ENCODE results near the gene RANBP9. TPM values are rescaled to one million over a fixed set of nuclear protein-coding genes. Genes with fewer than 3 reads are reported as not detected.

RANBP9 gene
- total RNA-seq, 1 experiment from 2014 or later: 25.8 TPM

DNA sequence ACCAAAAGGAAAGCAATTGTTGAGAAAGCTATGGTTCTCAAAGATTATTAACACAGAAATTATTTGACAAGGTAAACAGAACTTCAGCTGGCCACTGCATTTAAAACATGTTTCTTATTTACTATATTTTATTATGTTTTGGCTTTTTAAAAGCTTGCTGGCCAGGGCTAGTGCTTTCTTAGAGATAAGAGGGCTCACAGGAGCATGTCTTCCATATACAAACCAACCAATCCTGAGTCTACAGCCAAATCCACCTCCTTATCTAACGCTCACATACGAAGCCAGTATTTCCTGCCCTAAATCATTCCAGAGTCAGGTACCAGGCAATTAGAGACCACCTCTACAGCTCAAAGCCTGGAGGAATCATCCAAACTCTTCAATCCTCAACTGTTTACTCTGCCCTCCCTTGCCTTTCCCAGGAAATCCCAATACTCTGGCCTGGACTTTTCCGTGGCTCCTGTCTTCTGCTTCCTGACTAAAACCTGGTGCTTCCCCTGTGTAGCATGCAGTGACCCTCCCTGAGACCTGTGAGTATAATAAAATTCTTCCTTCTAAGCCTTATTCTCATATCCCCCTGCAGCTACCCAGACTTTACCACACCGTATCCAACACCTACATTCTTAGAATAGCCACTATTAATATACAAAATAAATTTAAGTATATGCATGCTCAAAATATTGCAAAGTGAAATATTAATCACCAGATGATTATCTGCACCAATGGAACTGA lies 33.2 kb downstream of the RANBP9 start:
- H3K27ac ChIP-seq (ENCODE audit: low read length): no peak overlapping the region
- H3K9me2 ChIP-seq (replicated peaks; ENCODE audit: low read length): no peaks in the 10 kb centered on the region
- POLR2A ChIA-PET (ENCODE audit: unreplicated experiment): no interaction called here
- no peaks in the 10 kb centered on the region for H4K20me1 ChIP-seq (ENCODE audit: low read length)
- DNase-seq (no peak), ATAC-seq (no peak)
- TF ChIP-seq, protein P1, sequence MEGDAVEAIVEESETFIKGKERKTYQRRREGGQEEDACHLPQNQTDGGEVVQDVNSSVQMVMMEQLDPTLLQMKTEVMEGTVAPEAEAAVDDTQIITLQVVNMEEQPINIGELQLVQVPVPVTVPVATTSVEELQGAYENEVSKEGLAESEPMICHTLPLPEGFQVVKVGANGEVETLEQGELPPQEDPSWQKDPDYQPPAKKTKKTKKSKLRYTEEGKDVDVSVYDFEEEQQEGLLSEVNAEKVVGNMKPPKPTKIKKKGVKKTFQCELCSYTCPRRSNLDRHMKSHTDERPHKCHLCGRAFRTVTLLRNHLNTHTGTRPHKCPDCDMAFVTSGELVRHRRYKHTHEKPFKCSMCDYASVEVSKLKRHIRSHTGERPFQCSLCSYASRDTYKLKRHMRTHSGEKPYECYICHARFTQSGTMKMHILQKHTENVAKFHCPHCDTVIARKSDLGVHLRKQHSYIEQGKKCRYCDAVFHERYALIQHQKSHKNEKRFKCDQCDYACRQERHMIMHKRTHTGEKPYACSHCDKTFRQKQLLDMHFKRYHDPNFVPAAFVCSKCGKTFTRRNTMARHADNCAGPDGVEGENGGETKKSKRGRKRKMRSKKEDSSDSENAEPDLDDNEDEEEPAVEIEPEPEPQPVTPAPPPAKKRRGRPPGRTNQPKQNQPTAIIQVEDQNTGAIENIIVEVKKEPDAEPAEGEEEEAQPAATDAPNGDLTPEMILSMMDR (conservative IDR thresholded peaks at IDR 0.05; ENCODE audit: low read depth, low read length): no peak
- TF ChIP-seq EZH2 (IDR thresholded peaks at IDR 0.05; ENCODE audit: low read length, unreplicated experiment) (no peak), EZH2phosphoT487 (IDR thresholded peaks at IDR 0.05; ENCODE audit: borderline replicate concordance, low read length) (no peak)
- H3F3A ChIP-seq (ENCODE audit: low read length, unreplicated experiment): no peaks in the 10 kb centered on the region
- no peak overlapping the region for H3K9ac ChIP-seq (ENCODE audit: low read length)
- CTCF ChIA-PET: no interaction called here
- no peak overlapping the region for H3K4me2 ChIP-seq (ENCODE audit: low read length)
- H3K79me2 ChIP-seq (ENCODE audit: low read length): peaks cover 95% of the 10 kb centered on the region
- 0 out of 2 replicates have a peak, but pooled peaks cover 12% of the 10 kb centered on the region for H3K9me3 ChIP-seq (ENCODE audit: low read length)
- H3K4me1 ChIP-seq (ENCODE audit: insufficient read depth, low read length): no peaks in the 10 kb centered on the region
- no peaks in the 10 kb centered on the region for H3K27me3 ChIP-seq (ENCODE audit: low read length)
- no peak overlapping the region for H3K4me3 ChIP-seq (ENCODE audit: low read length)
- H2AFZ ChIP-seq (ENCODE audit: low read length): no peak overlapping the region
- intact Hi-C loops (cut with micrococcal nuclease): no loop called here
- no TSS peak for BruUV-seq (replicated peaks)
- peaks cover 31% of the 10 kb centered on the region for H3K36me3 ChIP-seq (ENCODE audit: low read depth, low read length)

DNA sequence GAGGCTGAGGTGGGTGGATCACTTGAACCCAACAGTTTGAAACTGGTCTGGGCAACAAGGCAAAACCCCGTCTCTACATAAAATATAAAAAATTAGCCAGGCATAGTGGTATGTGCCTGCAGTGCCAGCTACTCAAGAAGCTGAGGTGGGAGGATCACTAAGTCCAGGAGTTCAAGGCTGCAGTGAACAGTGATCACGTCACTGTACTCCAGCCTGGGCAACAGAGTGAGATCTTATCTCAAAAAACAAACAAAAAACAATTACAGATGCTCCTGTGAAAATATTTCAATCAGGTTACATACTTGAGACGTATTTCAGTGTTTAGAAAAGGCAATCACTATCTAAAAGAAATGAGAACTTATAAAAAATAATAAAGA lies 33.8 kb downstream of the RANBP9 start:
- ChIA-PET CTCF (no interaction called here), POLR2A (ENCODE audit: unreplicated experiment) (no interaction called here)
- Histone ChIP-seq H2AFZ (ENCODE audit: low read length) (no peak overlapping the region), H3K4me1 (ENCODE audit: insufficient read depth, low read length) (no peaks in the 10 kb centered on the region), H3K9me2 (replicated peaks; ENCODE audit: low read length) (no peaks in the 10 kb centered on the region), H3K27me3 (ENCODE audit: low read length) (no peaks in the 10 kb centered on the region), H3K36me3 (ENCODE audit: low read depth, low read length) (peaks cover 31% of the 10 kb centered on the region), H3K9ac (ENCODE audit: low read length) (no peak overlapping the region), H3K4me2 (ENCODE audit: low read length) (no peak overlapping the region), H3K4me3 (ENCODE audit: low read length) (no peak overlapping the region), H3K9me3 (ENCODE audit: low read length) (0 out of 2 replicates have a peak, but pooled peaks cover 12% of the 10 kb centered on the region), H3K79me2 (ENCODE audit: low read length) (peaks cover 95% of the 10 kb centered on the region), H3K27ac (ENCODE audit: low read length) (no peak overlapping the region), H3F3A (ENCODE audit: low read length, unreplicated experiment) (no peaks in the 10 kb centered on the region), H4K20me1 (ENCODE audit: low read length) (no peaks in the 10 kb centered on the region)
- intact Hi-C loops (cut with micrococcal nuclease): no loop called here
- no TSS peak for BruUV-seq (replicated peaks)
- ATAC-seq (no peak), DNase-seq (no peak)
- TF ChIP-seq EZH2 (IDR thresholded peaks at IDR 0.05; ENCODE audit: low read length, unreplicated experiment): no peak
- no peak for TF ChIP-seq EZH2phosphoT487 (IDR thresholded peaks at IDR 0.05; ENCODE audit: borderline replicate concordance, low read length)
- TF ChIP-seq, protein P1 (conservative IDR thresholded peaks at IDR 0.05; ENCODE audit: low read depth, low read length): no peak

- intact Hi-C loops (cut with micrococcal nuclease): no loop called here
- Histone ChIP-seq H3K4me1 (ENCODE audit: insufficient read depth, low read length) (no peaks in the 10 kb centered on the region), H3F3A (ENCODE audit: low read length, unreplicated experiment) (no peaks in the 10 kb centered on the region), H3K27me3 (ENCODE audit: low read length) (no peaks in the 10 kb centered on the region), H3K4me2 (ENCODE audit: low read length) (no peak overlapping the region), H3K4me3 (ENCODE audit: low read length) (no peak overlapping the region), H3K9ac (ENCODE audit: low read length) (no peak overlapping the region), H2AFZ (ENCODE audit: low read length) (no peak overlapping the region), H3K79me2 (ENCODE audit: low read length) (peaks cover 95% of the 10 kb centered on the region), H4K20me1 (ENCODE audit: low read length) (no peaks in the 10 kb centered on the region), H3K9me2 (replicated peaks; ENCODE audit: low read length) (no peaks in the 10 kb centered on the region), H3K9me3 (ENCODE audit: low read length) (0 out of 2 replicates have a peak, but pooled peaks cover 12% of the 10 kb centered on the region), H3K27ac (ENCODE audit: low read length) (no peak overlapping the region), H3K36me3 (ENCODE audit: low read depth, low read length) (peaks cover 31% of the 10 kb centered on the region)
- DNase-seq (no peak), ATAC-seq (no peak)
- TF ChIP-seq, protein P1 (conservative IDR thresholded peaks at IDR 0.05; ENCODE audit: low read depth, low read length): no peak
- no peak for TF ChIP-seq EZH2phosphoT487 (IDR thresholded peaks at IDR 0.05; ENCODE audit: borderline replicate concordance, low read length)
- TF ChIP-seq EZH2 (IDR thresholded peaks at IDR 0.05; ENCODE audit: low read length, unreplicated experiment): no peak
- BruUV-seq (replicated peaks): no TSS peak
- ChIA-PET CTCF (no interaction called here), POLR2A (ENCODE audit: unreplicated experiment) (no interaction called here)
Measured at GRCh38 chr6:13676551-13677156, 35.0 kb downstream of the RANBP9 start.
